H1 (cell line): Measurements from ENCODE around the gene SPATA33. TPM values are rescaled to one million over a fixed set of nuclear protein-coding genes. Genes with fewer than 3 reads are reported as not detected.

Source experiments
- CTCF ChIA-PET: fragments of 300-600 bp; sonication (Branson Sonifier 250); formaldehyde crosslinking; loops from one replicate; lab custom pipeline; 2021; ENCODE audit not compliant: partially characterized antibody; lab: Charles Lee
- POLR2A ChIA-PET: fragments of 300-600 bp; sonication (Branson Sonifier 250); formaldehyde crosslinking; loops from one replicate; lab custom pipeline; 2021; ENCODE audit warnings: inconsistent platforms; ENCODE audit not compliant: partially characterized antibody; lab: Charles Lee
- DNase-seq, 2 experiments: peaks; one replicate each; pipeline versions ENCODE4 v3.0.0 to v3.0.0-alpha.2; 2010 to 2022; ENCODE audit warnings: low spot score in 2 of 2, low read depth in 1 of 2, mixed read lengths in 1 of 2
- FAIRE-seq: peaks from 2 replicates; lab custom pipeline; 2011; peaks lifted over from hg19 to GRCh38; lab: Jason Lieb, UNC
- H2AFZ ChIP-seq: 2 replicates; pipeline ENCODE4 v1.8.1; 2012; ENCODE audit warnings: low read length, inconsistent platforms
- H2AK5ac ChIP-seq: 2 replicates; pipeline ENCODE4 v1.6.1; 2013; ENCODE audit warnings: low read depth, low read length
- H2BK120ac ChIP-seq: replicated peaks from 2 replicates; pipeline ENCODE3; 2013; ENCODE audit warnings: low read depth, low read length, inconsistent platforms
- H2BK12ac ChIP-seq: 2 replicates; pipeline ENCODE4 v1.6.1; 2013; ENCODE audit warnings: low read depth, low read length
- H2BK15ac ChIP-seq: 2 replicates; pipeline ENCODE4 v1.6.1; 2013; ENCODE audit warnings: low read length
- H2BK20ac ChIP-seq: 2 replicates; pipeline ENCODE4 v1.6.1; 2013; ENCODE audit warnings: low read length
- H2BK5ac ChIP-seq: 2 replicates; pipeline ENCODE4 v1.6.1; 2013; ENCODE audit warnings: low read depth, low read length
- H3K14ac ChIP-seq: 2 replicates; pipeline ENCODE4 v1.6.1; 2013; ENCODE audit warnings: inconsistent platforms; ENCODE audit not compliant: insufficient read length
- H3K18ac ChIP-seq: 2 replicates; pipeline ENCODE4 v1.6.1; 2013; ENCODE audit warnings: low read length; ENCODE audit errors: extremely low read depth
- H3K23ac ChIP-seq: 2 replicates; pipeline ENCODE4 v1.6.1; 2013; ENCODE audit warnings: inconsistent platforms; ENCODE audit not compliant: insufficient read length
- H3K23me2 ChIP-seq: 2 replicates; pipeline ENCODE4 v1.6.1; 2013; ENCODE audit warnings: low read depth, low read length
- H3K27ac ChIP-seq: 2 replicates; pipeline ENCODE4 v1.6.1; 2011; ENCODE audit warnings: low read depth, low read length, inconsistent platforms
- H3K27me3 ChIP-seq, 4 experiments: replicated peaks in 1 of 4; 1 replicate in 1 of 4; 2 replicates in 3 of 4; pipeline versions ENCODE4 v1.6.1 to v1.8.1; 2011 to 2013; ENCODE audit warnings: low read length in 3 of 4, mild to moderate bottlenecking in 3 of 4, inconsistent platforms in 2 of 4, mixed read lengths in 2 of 4, moderate library complexity in 1 of 4; ENCODE audit not compliant: control insufficient read depth in 3 of 4, insufficient read depth in 3 of 4; ENCODE audit errors: extremely low read depth in 1 of 4
- H3K36me3 ChIP-seq, 4 experiments: 2 replicates each; pipeline versions ENCODE4 v1.6.1 to v1.8.1; 2011 to 2013; ENCODE audit warnings: mild to moderate bottlenecking in 4 of 4, low read length in 3 of 4, moderate library complexity in 2 of 4, control low read depth in 1 of 4, inconsistent platforms in 1 of 4; ENCODE audit not compliant: insufficient read depth in 4 of 4, control insufficient read depth in 2 of 4
- H3K4ac ChIP-seq: replicated peaks from 2 replicates; pipeline ENCODE3; 2013; ENCODE audit warnings: low read length, low read depth, mixed read lengths, inconsistent platforms; ENCODE audit not compliant: insufficient read length
- H3K4me1 ChIP-seq, 4 experiments: replicated peaks in 1 of 4; 1 replicate in 1 of 4; 2 replicates in 3 of 4; pipeline versions ENCODE4 v1.6.1 to v1.8.1; 2011 to 2013; ENCODE audit warnings: low read length in 3 of 4, inconsistent platforms in 2 of 4, mixed read lengths in 1 of 4; ENCODE audit not compliant: insufficient read depth in 4 of 4, control insufficient read depth in 3 of 4
- H3K4me2 ChIP-seq, 2 experiments: 2 replicates each; pipeline versions ENCODE4 v1.6.1 to v1.8.1; 2011 to 2013; ENCODE audit warnings: low read depth in 2 of 2, low read length in 2 of 2, control low read depth in 1 of 2, inconsistent platforms in 1 of 2, mild to moderate bottlenecking in 1 of 2; ENCODE audit not compliant: insufficient read depth in 1 of 2
- H3K4me3 ChIP-seq, 4 experiments: fragments of 200-600, 300-600 bp in 1 of 4; sonication (generic), shearing (Covaris generic), sonication (Bioruptor Twin) in 1 of 4; 2 replicates each; pipeline versions ENCODE4 v1.5.1 to v1.8.1; 2011 to 2016; ENCODE audit warnings: low read length in 4 of 4, low read depth in 3 of 4, control low read depth in 2 of 4, inconsistent platforms in 2 of 4, mild to moderate bottlenecking in 2 of 4, mixed read lengths in 1 of 4, moderate library complexity in 1 of 4; ENCODE audit not compliant: insufficient read depth in 2 of 4; ENCODE audit errors: extremely low read depth in 1 of 4
- H3K56ac ChIP-seq: replicated peaks from 2 replicates; pipeline ENCODE3; 2013; ENCODE audit warnings: low read depth, mild to moderate bottlenecking, mixed read lengths, low read length, inconsistent platforms; ENCODE audit not compliant: insufficient read length
- H3K79me1 ChIP-seq: 2 replicates; pipeline ENCODE4 v1.6.1; 2013; ENCODE audit warnings: low read depth, low read length, control low read depth
- H3K79me2 ChIP-seq, 2 experiments: 2 replicates each; pipeline versions ENCODE4 v1.6.1 to v1.8.1; 2012 to 2013; ENCODE audit warnings: low read length in 2 of 2, mild to moderate bottlenecking in 2 of 2, inconsistent platforms in 1 of 2; ENCODE audit not compliant: insufficient read depth in 2 of 2, control insufficient read depth in 1 of 2
- H3K9ac ChIP-seq, 4 experiments: replicated peaks in 1 of 4; 1 replicate in 1 of 4; 2 replicates in 3 of 4; pipeline versions ENCODE4 v1.6.1 to v1.8.1; 2011 to 2013; ENCODE audit warnings: low read depth in 3 of 4, low read length in 3 of 4, control low read depth in 2 of 4, mild to moderate bottlenecking in 2 of 4, moderate library complexity in 2 of 4, inconsistent platforms in 1 of 4; ENCODE audit errors: extremely low read depth in 1 of 4
- H3K9me3 ChIP-seq, 2 experiments: 2 replicates each; pipeline versions ENCODE4 v1.6.1 to v1.8.1; 2012 to 2013; ENCODE audit warnings: mild to moderate bottlenecking in 2 of 2, moderate library complexity in 2 of 2, control low read depth in 1 of 2, inconsistent platforms in 1 of 2, low read depth in 1 of 2, low read length in 1 of 2, mixed read lengths in 1 of 2; ENCODE audit not compliant: insufficient read depth in 2 of 2
- H4K20me1 ChIP-seq, 2 experiments: replicated peaks in 1 of 2; 2 replicates each; pipeline versions ENCODE3 to v1.8.1; 2011 to 2013; ENCODE audit warnings: inconsistent platforms in 2 of 2, low read length in 2 of 2, mild to moderate bottlenecking in 1 of 2; ENCODE audit not compliant: insufficient read depth in 2 of 2, control insufficient read depth in 1 of 2
- H4K5ac ChIP-seq: 2 replicates; pipeline ENCODE4 v1.6.1; 2013; ENCODE audit warnings: low read length, low read depth, mixed read lengths, inconsistent platforms; ENCODE audit not compliant: insufficient read length
- H4K8ac ChIP-seq: 2 replicates; pipeline ENCODE4 v1.8.0; 2013; ENCODE audit warnings: mild to moderate bottlenecking, moderate library complexity, low read length, inconsistent platforms; ENCODE audit not compliant: insufficient read depth; ENCODE audit errors: extremely low read depth
- H4K91ac ChIP-seq: replicated peaks from 2 replicates; pipeline ENCODE3; 2013; ENCODE audit warnings: low read length, mixed read lengths, inconsistent platforms; ENCODE audit not compliant: insufficient read length
- ASH2L ChIP-seq: fragments of 200-600, 300-600 bp; sonication (generic); IDR thresholded peaks from one replicate; pipeline ENCODE4 v1.7.1; 2017; ENCODE audit warnings: low read length
- CHD2 ChIP-seq: IDR thresholded peaks from 2 replicates; pipeline ENCODE4 v1.6.1; 2012; ENCODE audit warnings: low read length, improper control_type of control experiment
- CTBP2 ChIP-seq: IDR thresholded peaks from 2 replicates; pipeline ENCODE4 v1.7.0; 2011; ENCODE audit warnings: borderline replicate concordance, mild to moderate bottlenecking, moderate library complexity, mixed read lengths, low read length; ENCODE audit not compliant: insufficient read depth, insufficient read length
- EGR1 ChIP-seq: IDR thresholded peaks from 2 replicates; pipeline ENCODE4 v1.6.1; 2011; ENCODE audit warnings: low read depth, low read length, borderline replicate concordance
- POLR2A ChIP-seq, 2 experiments: IDR thresholded peaks; 1 replicate in 1 of 2; 2 replicates in 1 of 2; pipeline ENCODE4 v1.6.1; 2011; ENCODE audit warnings: low read depth in 2 of 2, low read length in 2 of 2, mild to moderate bottlenecking in 2 of 2; ENCODE audit errors: control extremely low read depth in 1 of 2
- SIX5 ChIP-seq: IDR thresholded peaks from 2 replicates; pipeline ENCODE4 v1.6.1; 2011; ENCODE audit warnings: mild to moderate bottlenecking, low read depth, low read length
- SP2 ChIP-seq: IDR thresholded peaks from 2 replicates; pipeline ENCODE4 v1.6.1; 2012; ENCODE audit warnings: mild to moderate bottlenecking, low read length, inconsistent platforms
- ZNF274 ChIP-seq: IDR thresholded peaks from 2 replicates; pipeline ENCODE4 v1.7.0; 2012; ENCODE audit warnings: low read length, borderline replicate concordance; ENCODE audit errors: extremely low read depth
- WGBS, 2 experiments: shearing (Covaris generic) in 1 of 2; methylation state at CpG; one replicate each; pipeline versions ENCODE4 v1.1.6 to v1.1.7; 2013 to 2015; ENCODE audit warnings: low lambda C conversion rate in 2 of 2, mixed read lengths in 2 of 2, inconsistent platforms in 1 of 2, low coverage in 1 of 2, missing lambda C conversion rate in 1 of 2; ENCODE audit not compliant: insufficient replicate concordance in 2 of 2, insufficient coverage in 1 of 2, insufficient read length in 1 of 2; ENCODE audit errors: extremely low coverage in 1 of 2, missing lambda C conversion rate in 1 of 2; 5-methylcytosine and 5-hydroxymethylcytosine counted together
- polyA plus RNA-seq, 7 experiments: library from polyadenylated mRNA; depleted of rRNA in 3 of 7; stranded (reverse) in 5 of 7; unstranded in 2 of 7; fragments of >200 nt in 5 of 7; fragments of 200-250 nt in 2 of 7; gene quantifications; 1 replicate in 5 of 7; 2 replicates in 1 of 7; 4 replicates in 1 of 7; pipeline versions ENCODE4 v1.2.1 to v1.2.3, GENCODE V29; 2011 to 2013; ENCODE audit warnings: missing spikeins in 2 of 7, mixed read lengths in 2 of 7
- total RNA-seq: library from RNA; stranded (reverse); fragmentation: NEBNext Ultra II Directional; extraction: Animal tissue kit (Norgen Biotek cat#: 25700); gene quantifications from 2 replicates; pipeline ENCODE4 v1.2.1, GENCODE V29; 2021

The SPATA33 gene
- total and polyA plus RNA-seq, 2 of the 8 experiments (the other 6 are each of a cell fraction or from before 2014, with no cell fraction given), result 5.4 to 16.9 TPM

DNA sequence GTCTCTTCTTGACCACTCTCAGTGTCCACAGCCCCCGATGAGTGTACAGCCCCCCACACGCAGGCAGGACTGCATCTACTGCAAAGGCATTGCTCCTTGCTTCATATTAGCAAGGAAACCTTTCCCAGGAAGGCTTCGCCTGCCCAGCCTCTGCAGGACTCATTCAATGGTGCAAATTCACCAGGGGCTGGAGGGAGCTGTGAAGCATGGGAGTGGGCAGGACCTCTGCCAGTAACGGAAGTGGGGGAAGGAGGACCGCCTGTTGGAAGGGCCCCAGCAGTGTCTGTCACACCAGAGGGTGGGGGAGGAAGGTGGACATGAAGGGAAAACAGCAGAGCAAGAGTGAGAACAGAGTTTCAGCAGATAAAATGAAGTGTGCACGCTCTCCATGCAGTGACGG lies 2.5 kb downstream of the SPATA33 start:
- Histone ChIP-seq H3K23me2 (peaks cover 8% of the 10 kb centered on the region), H4K20me1 (peaks cover 3 to 5% of the 10 kb centered on the region in 2 experiments), H2AFZ (no peak overlapping the region), H3K56ac (no peak overlapping the region), H4K5ac (no peak overlapping the region), H3K79me2 (peaks cover 0 to 24% of the 10 kb centered on the region in 2 experiments; a peak in 2 of 4 replicates), H4K91ac (no peak overlapping the region), H3K14ac (no peak overlapping the region), H3K4me3 (no peak overlapping the region), H2BK20ac (no peak overlapping the region), H2AK5ac (no peak overlapping the region), H2BK12ac (no peak overlapping the region), H2BK15ac (no peak overlapping the region), H3K4me1 (peaks cover 0 to 8% (median 3%) of the 10 kb centered on the region in 4 experiments; a peak in 3 of 7 replicates), H3K79me1 (peaks cover 6% of the 10 kb centered on the region), H3K4ac (no peak overlapping the region), H3K23ac (no peak overlapping the region), H2BK120ac (no peak overlapping the region), H3K4me2 (no peak overlapping the region), H4K8ac (no peak overlapping the region), H3K27me3 (no peaks in the 10 kb centered on the region), H3K27ac (no peak overlapping the region), H3K9me3 (no peaks in the 10 kb centered on the region), H3K9ac (no peak overlapping the region), H3K18ac (no peak overlapping the region), H2BK5ac (no peak overlapping the region), H3K36me3 (peaks cover 0 to 22% (median 11%) of the 10 kb centered on the region in 4 experiments; a peak in 6 of 8 replicates)
- 95% methylated on average over 7 of the region's 7 CpGs; no CpG with 5 or more reads in 1 of the 2 experiments for WGBS, 2 experiments
- POLR2A ChIA-PET, result no interaction called here
- FAIRE-seq, result no peak
- CTCF ChIA-PET, result interaction anchor here (1.5 to 1.7 kb wide), 2 partner anchors 9 to 61 kb away, joined by 3 to 7 read pairs; no protein-coding TSS in a partner anchor
- no peak for TF ChIP-seq POLR2A (IDR thresholded peaks at IDR 0.05; ENCODE audit: control extremely low read depth in 1 of 2, low read depth in 2 of 2, low read length in 2 of 2)
- no peak for TF ChIP-seq SIX5
- TF ChIP-seq EGR1, result no peak
- TF ChIP-seq SP2, result no peak
- TF ChIP-seq ZNF274, result no peak
- TF ChIP-seq CHD2, result no peak
- no peak for TF ChIP-seq CTBP2
- no peak for TF ChIP-seq ASH2L
- DNase-seq, result no peak
